CD4-positive, alpha-beta T cell treated with Interleukin-21 for 1 hour (primary cell): Measurements from ENCODE around the gene KRT16.
"Not testable (repeated sequence)": the region's sequence is repeated elsewhere in the genome, so short reads cannot be mapped to it uniquely, and the experiment has no call there.

Experiments used
- DNase-seq: peaks from one replicate; pipeline ENCODE4 v3.0.0-alpha.2; 2020

Gene KRT16

GRCh38 chr17:41647038-41647813 lies 34.7 kb upstream of the KRT16 start:
- DNase-seq, result no peak

- no peak for DNase-seq
These were observed 29.9 kb upstream of the KRT16 start for GRCh38 chr17:41642252-41643156.

GRCh38 chr17:41640596-41640995 lies 28.0 kb upstream of the KRT16 start:
- not testable (repeated sequence) for DNase-seq

GRCh38 chr17:41639492-41640473 lies 27.2 kb upstream of the KRT16 start:
- no peak for DNase-seq

GRCh38 chr17:41638941-41639340 lies 26.4 kb upstream of the KRT16 start:
- no peak for DNase-seq

- DNase-seq, result no peak
These were observed 25.6 kb upstream of the KRT16 start for GRCh38 chr17:41638194-41638593.

GRCh38 chr17:41636652-41637051 lies 24.1 kb upstream of the KRT16 start:
- no peak for DNase-seq

- no peak for DNase-seq
These were observed 22.8 kb upstream of the KRT16 start for GRCh38 chr17:41635121-41636097.

GRCh38 chr17:41634639-41635038 lies 22.1 kb upstream of the KRT16 start:
- DNase-seq, result no peak

- DNase-seq, result no peak
These were observed 21.1 kb upstream of the KRT16 start for GRCh38 chr17:41633556-41634199.

- no peak for DNase-seq
These were observed 20.0 kb upstream of the KRT16 start for GRCh38 chr17:41632482-41633105.

- DNase-seq, result no peak
These were observed 19.3 kb upstream of the KRT16 start for GRCh38 chr17:41631898-41632285.

GRCh38 chr17:41631025-41631897 lies 18.7 kb upstream of the KRT16 start:
- DNase-seq, result no peak

- DNase-seq, result no peak
These were observed 17.5 kb upstream of the KRT16 start for GRCh38 chr17:41629826-41630670.

- no peak for DNase-seq
These were observed 16.7 kb upstream of the KRT16 start for GRCh38 chr17:41629316-41629715.

- DNase-seq, result not testable (repeated sequence)
These were observed 16.2 kb upstream of the KRT16 start for GRCh38 chr17:41628621-41629255.

- DNase-seq, result not testable (repeated sequence)
These were observed 15.5 kb upstream of the KRT16 start for GRCh38 chr17:41628073-41628370.
